Superior temporal gyrus (tissue), 1 donor: Measurements from ENCODE around the gene GABBR2.
A peak's percentile ranks its signal among the peaks of the same experiment; 100 is the strongest.
"Not testable (repeated sequence)": the region's sequence is repeated elsewhere in the genome, so short reads cannot be mapped to it uniquely, and the experiment has no call there.

ENCODE experiments used
- DNase-seq: peaks from one replicate; pipeline ENCODE4 v3.0.0-alpha.2; 2016; ENCODE audit errors: extremely low spot score

The GABBR2 gene

DNA sequence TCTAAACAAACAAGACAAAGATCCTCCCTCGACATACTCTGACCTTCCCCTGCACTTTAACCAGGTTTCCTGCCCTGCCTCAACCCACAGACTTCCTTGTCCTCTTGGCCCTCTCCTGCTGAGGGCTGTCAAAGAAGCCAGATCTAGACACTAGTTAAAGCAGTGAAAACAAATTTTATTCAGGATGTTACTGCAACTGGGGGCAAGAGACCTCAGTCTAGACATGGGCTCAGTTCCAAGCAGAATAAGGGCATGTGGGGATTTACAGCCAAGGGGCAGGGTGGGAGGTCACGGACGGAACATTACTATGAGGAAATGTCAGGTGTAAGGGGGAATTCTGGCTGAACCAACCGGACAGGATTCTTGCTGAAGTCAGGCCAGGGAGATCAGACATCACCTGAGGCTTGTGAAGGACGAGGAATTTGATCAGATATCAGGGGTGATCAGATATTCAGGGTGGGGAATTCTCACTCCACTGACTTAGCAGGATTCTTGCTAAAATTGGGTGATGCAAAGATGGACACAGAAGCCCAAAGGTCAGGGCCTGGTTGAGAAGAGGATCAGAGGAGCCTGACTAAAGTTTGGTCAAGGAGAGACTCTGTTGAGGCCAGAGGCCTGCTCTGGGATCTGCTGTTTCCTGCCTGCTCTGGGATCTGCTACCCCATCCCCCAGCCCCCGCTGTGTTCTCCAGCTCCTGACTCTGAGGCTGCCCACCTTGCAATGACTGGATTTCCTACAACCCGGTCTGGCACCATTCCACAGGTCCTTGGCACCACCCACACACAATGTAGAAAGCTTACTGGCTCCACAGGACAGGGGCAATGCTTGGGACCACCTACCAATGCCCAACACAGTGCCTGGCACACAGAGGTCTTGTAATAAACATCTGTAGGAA is 21.5 kb downstream of the GABBR2 start:
- DNase-seq, result no peak

DNA sequence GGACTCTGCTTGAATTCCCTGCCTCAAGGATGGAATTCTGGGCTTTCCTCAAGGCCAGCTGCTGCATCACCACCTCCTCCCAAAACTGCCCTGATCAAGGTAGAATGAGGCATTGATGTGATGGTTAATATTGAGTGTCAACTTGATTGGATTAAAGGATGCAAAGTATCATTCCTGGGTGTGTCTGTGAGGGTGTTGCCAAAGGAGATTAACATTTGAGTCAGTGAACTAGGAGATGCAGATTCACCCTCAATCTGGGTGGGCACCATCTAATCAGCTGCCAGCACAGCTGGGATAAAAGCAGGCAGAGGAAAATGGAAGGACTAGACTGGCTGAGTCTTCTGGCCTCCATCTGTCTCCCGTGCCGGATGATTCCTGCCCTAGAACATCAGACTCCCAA is 23.9 kb downstream of the GABBR2 start:
- not testable (repeated sequence) for DNase-seq

DNA sequence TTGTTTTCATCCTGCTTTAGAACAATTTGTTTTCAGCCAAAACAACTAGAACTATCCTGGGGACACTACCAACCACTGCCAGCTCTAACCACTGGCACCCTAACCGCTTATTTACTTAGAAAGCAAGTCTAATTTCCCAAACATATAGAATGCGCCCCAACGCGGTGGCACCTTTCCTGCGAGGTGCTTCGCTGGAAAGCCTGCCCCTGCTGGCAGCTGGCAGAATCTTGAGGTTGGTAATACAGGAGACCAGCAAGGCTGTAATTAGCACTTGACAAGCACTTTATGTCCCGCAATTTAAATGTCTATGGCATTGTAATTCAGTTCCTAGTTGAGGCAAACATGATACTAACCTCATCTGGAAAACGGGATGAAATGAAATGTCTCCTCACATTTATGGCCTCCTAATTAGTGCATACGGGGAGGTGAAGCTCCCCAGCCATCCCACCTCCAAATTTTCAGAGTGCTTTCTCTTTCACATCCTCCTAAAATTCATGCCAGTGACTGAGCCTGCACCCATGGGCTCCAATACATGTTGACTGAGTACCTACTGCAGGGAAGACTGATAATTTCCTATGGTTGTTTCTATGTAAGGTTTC is 30.4 kb downstream of the GABBR2 start:
- no peak for DNase-seq

DNA sequence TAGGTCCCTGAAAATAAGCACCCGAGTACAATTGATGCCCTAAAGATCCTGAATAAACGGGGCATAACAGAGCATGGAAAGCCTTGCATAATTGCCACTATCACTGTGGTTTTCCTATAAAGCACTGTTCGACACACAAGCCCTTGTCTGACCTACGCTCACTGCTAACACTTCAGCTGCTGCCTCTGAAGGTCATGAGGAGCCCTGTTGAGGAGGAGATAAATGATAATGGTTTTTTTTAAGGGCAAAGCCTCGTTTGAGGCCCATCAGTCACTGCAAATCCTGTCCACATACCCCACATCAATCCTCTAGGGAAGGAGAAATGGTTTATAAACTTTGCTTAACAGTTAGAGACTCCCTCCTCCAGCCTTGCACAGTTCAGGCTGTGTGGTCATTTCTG is 35.1 kb downstream of the GABBR2 start:
- DNase-seq, result no peak

DNA sequence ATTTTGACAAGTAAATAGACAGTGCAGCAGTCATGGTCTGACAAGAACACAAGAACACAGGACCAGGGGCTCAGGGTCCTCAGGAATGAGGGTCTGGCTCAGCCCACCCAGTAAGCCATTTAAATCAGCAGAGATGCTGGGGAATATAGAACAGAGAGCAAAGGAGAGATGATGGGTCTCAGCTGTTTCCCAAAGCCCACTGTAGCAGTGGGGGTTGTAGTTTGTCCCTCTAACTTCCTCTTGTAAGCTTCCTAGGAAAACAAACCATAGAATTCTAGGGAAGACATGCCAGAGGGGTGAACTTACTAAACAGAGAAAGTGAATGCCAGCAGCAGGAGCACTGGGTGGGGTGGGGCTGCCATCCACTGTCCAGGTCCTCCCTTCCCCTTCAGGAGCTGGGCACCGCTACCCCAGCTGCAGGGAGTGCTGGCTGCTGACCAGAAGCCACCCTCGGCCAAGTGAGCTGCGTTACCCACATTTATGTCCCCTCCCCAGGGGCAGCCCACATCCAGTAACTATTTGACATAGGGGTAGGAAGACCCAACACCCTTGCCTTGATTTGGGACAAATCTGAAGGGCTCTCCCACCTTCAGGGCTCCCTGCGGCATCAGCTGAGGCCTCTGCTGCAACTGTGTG is 41.6 kb downstream of the GABBR2 start:
- DNase-seq, result no peak

DNA sequence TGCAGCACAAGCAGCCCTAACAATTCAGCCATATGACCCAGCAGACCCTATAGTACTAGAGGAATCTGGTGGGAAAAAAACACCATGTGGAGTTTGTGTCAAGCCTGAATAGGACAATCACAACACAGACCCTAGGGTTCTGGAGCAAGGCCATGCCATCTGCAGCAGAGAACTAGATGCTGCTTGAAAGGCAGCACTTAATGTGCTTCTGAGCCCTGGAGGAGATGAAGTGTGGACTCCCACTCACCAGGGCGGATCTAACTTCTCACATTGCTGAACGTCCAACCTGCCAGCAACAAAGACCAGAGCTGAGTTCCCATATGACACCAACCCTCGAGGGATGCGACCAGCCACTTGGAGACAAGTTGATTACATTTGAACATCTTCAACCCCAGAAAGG is 43.2 kb downstream of the GABBR2 start:
- DNase-seq, result no peak

DNA sequence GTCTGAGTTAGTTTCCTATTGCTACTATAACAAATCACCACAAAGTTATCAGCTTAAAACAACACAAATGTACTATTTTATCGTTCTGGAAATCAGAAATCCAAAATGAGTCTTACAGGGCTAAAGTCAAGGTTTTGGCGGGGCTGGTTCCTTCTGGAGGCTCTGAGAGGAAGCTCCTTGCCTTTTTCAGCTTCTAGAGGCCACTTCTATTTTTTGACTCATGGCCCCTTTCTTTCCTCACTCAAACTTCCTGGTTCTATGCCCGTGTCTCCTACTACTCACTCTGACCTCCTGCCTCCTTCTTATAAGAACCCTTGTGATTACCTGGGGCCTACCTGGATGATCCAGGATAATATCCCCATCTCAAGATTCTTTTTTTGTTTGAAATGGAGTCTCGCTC is 48.2 kb downstream of the GABBR2 start:
- no peak for DNase-seq

DNA sequence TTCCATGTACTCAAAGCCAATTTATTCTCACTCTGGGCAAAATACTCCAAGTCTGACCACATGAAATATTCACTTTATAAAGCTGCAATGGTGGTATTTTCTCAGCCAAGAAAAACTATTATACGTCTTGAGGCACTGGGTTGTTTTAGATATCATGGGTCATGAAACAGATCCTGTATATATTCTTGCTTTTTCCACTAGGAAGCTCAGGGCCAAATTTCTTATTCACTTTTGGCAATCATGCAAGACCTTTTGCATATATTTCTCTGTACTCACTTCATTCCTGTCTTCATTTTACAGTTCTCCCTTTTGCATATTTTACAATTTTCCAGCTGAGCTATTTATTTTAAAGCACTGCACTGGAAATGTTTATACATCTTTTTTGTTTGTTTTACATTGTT is 49.8 kb downstream of the GABBR2 start:
- no peak for DNase-seq

DNA sequence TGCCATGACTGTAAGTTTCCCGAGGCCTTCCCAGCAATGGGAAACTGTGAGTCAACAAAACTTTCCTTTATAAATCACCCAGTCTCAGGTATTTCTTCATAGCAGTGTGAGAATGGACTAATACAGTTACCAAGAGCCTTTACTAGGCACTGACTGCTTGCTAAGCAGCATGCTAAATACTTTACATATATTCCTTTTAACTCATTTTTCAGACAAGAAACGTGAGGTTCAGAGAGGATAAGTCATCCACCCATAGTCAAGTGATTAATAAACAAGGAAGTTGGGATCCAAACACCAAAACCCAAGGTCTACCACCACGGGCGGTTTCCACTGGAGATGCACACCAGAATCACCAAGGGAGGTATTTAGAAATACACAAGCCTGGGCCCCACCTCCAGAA is 50.8 kb downstream of the GABBR2 start:
- DNase-seq, result no peak

DNA sequence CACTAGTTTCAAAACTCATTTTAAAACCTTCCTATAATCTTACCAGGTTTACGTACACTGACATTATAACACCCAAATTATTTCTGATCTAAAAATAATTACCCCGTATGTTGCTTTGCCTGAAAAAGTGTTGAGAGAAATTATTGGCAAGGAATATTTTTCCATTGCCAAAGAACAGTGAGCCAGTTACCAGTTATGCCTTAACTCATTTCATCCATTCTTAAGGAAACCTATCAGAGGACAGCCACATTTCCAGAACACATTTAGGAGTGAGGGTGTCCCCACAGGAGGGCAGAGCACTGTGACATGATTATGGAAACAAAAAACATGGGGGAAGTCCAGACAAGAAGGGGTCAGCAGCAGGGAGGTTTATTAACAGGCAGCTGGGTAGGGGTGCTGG is 52.2 kb downstream of the GABBR2 start:
- DNase-seq, result peak; percentile 49

DNA sequence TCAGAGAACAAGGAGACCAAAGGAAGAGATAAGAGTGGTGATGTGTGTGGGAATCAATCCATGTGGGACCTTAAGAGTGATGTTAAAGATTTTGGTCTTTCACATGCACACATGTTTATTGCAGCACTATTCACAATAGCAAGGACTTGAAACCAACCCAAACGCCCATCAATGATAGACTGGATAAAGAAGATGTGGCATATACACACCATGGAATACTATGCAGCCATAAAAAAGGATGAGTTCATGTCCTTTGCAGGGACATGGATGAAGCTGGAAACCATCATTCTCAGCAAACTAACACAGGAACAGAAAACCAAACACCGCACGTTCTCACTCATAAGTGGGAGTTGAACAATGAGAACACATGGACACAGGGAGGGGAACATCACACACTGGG is 53.3 kb downstream of the GABBR2 start:
- DNase-seq, result not testable (repeated sequence)

DNA sequence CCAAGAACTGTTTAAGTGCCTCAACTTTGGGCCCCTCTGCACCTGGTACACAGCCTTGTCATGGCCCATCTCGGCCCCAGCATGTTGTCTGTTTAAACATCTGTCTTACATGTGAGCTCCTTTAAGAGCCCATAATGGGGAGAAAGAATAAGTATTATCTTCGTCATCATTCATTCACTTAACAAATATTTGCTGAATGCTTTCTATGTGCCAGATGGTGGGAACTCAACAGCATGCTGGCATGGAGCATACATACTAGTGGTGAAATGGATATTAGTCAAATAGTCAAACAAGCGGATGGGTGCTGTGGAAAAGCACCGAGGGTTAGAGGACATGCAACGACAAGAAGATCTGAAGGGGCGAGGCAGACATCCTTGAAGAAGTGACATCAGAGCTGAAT is 54.5 kb downstream of the GABBR2 start:
- no peak for DNase-seq

DNA sequence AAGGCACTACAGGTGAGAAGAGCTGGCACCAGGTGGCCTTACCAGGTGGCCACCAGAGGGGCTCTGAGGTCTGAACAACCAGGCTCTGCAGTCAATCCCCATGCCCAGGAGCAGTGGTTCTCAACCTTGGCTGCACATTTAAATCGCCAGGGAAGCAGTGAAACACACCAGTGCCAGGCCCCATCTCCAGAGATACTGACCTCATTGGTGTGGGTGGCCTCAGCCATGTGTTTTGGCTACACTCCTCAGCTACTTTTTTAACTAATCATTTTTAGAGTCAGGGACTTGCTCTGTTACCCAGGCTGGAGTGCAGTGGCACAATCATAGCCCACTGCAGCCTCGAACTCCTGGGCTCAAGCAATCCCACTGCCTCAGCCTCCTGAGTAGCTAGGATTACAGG is 56.0 kb downstream of the GABBR2 start:
- DNase-seq, result no peak

DNA sequence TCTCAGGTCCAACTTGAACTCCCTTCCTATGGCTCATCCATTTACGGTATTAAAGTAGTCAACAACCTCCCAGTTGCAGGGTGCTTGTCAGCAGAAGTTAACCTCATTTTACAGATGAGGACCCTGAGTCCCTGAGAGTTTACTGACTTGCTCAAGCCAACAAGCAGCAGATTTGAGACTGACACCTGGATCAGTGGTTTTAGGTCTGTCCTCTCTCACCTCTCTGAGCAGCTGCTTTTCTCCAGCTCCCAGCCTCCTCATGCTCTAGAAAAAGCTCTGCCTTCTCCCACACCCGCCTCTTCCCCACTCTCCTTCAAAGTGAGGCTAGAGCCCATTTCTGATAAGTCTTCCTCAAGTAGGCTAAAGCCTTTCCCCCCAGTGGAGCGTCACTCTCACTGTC is 56.4 kb downstream of the GABBR2 start:
- no peak for DNase-seq

DNA sequence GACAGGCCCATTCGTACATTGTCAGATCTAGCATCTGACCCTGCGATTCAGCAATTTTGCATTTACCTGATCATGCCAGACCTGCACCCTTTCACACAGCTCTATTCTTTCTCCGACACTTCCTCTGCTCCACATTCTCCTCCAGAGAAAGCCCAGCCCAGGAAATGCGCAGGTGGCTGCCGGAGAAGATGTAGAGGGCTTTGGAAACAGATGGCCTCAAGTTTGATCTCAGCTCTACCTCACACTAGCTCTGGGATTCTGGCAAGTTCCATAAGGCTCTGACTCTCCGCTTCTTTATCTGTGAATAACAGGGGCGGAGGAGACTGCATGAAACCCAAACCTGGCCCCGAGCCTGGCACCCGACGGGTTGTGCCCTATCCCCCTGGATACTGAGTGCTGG is 61.5 kb downstream of the GABBR2 start:
- DNase-seq, result no peak

DNA sequence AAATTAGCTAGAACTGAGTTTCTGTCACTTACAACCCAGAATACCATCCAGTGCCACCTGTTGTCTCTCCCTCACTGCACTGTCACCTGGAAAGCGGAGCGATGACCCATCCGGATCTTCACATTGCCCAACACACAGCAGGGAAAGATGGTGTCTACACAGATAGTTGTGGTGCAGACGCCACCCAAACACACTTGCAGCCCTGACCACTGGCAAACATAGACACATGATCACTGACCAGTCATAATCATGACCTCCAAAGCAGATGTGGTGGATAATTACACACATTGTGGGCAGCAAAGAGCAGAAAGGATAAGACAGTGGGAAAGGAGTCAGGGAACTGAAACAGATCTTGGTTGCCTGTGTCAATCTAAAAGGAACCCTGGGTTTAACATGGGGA is 64.7 kb downstream of the GABBR2 start:
- DNase-seq, result no peak

DNA sequence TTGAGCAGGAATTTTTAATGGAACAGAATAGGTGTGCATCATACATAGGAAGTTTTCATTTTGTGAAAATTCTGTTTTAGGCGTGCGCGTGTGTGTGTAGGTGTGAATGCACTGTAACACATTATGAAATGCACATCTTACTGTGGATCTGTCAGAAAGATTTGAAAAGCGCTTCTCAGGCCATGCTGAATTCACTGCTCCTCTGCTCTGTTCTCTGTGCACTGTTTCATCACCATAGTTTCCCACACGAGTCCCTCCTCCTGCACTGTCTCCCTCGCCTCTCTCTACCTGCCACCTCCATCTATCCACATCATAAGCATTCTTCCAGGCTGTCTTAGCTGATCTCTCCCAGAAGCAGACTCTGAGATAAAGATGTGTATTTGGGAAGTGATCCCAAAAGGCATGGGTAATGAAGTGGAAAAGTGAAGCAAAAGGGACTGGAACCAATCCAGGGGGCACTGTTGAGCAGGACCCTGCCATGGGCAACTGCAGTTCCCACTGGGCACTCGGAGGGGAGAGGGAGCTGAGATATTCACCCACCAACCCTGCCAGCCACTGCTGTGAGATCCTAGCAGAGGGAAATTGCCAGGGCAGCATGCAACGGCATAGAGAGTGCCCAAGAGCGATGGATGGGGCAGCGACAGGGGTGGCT is 65.9 kb downstream of the GABBR2 start:
- DNase-seq, result no peak

DNA sequence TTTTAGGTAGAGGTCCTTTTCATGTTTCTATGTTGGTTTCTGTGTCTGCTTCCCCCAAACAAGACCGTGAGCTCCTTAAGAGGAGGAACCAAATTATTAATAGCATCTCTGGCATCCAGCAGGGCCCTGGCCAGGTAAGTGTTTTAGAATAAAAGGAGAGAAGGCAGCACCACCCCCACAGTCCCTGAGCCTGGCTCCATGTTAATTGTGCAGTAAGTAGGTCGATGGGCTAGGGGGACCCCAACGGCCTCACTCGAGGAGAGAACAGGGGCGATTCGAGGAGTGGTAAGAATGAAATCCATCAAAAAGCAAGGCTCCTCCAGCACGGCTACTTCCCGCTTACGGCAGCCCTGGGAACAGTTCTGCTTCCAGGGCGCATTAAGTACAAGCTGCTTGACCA is 67.0 kb downstream of the GABBR2 start:
- no peak for DNase-seq

DNA sequence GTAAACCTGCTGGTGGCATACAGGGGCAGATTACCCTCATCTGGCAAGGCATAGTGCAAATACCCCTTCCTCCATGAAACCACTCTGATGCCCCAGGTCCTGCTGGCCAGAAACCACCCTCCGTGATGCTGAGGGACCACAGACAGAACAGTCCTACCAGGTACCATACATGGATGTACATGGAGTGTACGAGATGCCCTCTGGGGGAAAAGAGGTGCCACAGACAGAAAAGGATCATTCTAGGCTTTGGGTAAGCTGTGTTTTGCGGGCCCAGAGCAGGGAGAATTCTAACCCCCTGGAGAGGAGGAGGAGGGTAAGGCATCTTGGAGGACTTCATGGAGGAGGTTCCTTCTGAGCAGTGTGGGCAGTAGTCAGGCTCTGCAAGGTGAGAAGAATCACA is 68.3 kb downstream of the GABBR2 start:
- no peak for DNase-seq

DNA sequence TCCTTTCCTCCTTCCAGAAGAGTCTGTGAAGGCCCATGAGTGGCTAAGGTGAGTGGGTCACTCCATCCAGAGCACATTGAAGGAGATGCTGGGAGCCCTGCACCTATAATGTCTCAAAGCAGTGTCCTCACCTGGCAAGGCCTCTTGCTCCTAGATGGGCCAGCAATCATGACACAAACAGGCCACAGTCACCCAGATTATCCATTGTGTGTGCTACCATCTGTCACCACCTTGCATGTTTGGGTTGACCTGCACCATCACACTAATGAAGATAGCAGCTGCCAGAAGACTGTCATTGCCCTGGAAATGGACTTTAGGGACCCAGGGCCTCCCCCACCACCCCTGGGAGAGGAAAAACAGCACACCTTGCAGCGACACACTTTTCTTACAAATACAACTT is 69.6 kb downstream of the GABBR2 start:
- DNase-seq, result no peak

DNA sequence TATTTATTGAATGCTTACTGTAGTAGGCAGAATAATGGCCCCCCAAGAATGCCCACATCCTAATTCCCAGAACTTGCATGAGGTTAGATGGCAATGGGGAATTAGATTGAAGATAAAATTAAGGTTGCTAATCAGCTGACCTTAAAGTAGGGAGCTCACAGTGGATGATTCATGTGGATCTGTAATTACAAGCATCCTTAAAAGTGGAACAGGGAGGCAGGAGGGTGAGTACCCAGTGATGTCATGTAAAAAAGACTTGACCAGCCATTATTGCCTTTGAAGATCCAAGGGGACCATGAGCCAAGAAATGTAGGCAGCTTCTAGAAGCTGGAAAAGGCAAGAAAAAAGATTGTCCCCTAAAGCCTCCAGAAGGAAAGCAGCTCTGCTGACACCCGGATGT is 71.4 kb downstream of the GABBR2 start:
- no peak for DNase-seq

DNA sequence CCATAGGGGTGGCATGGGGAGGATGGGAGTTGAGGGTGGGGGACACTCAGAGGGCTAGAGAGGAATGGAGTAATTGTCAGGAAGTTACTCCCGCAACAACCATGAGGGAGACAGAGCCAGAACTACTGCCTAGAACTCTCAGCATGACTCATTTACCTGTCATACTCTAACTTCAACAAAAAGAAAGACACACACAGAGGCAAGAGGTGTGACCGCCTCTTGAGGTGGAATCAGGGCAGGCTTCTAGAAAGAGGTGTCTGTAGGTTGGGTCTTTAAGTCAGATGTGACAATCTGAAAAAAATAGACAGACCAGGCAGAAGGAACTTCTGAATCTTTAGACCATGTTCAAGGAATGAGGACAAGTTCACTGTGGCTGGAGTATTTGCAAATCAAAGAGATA is 73.4 kb downstream of the GABBR2 start:
- no peak for DNase-seq
